ENCODE data around the gene HIF3A. TPM values are rescaled to one million over a fixed set of nuclear protein-coding genes. Genes with fewer than 3 reads are reported as not detected.
"Not testable (repeated sequence)": the region's sequence is repeated elsewhere in the genome, so short reads cannot be mapped to it uniquely, and the experiment has no call there.

HIF3A gene
- total RNA-seq, 2 experiments from 2014 or later, result not detected

- CTCF ChIA-PET; POLR2A ChIA-PET; H3K27me3 Mint-ChIP-seq (ENCODE audit: low read depth); H3K9me3 Mint-ChIP-seq (ENCODE audit: insufficient read depth); DNase-seq; H3K4me3 Mint-ChIP-seq; ATAC-seq; H3K4me1 Mint-ChIP-seq (ENCODE audit: low read depth); H3K27ac Mint-ChIP-seq; H3K36me3 Mint-ChIP-seq (ENCODE audit: low read depth): not testable (repeated sequence)
These were observed 17.0 kb downstream of the HIF3A start for GRCh38 chr19:46313540-46314469.

GRCh38 chr19:46317339-46317738 is 20.5 kb downstream of the HIF3A start:
- ChIA-PET POLR2A (no interaction called here), CTCF (no interaction called here)
- H3K36me3 Mint-ChIP-seq (ENCODE audit: low read depth), result no peaks in the 10 kb centered on the region
- no peaks in the 10 kb centered on the region for H3K9me3 Mint-ChIP-seq (ENCODE audit: insufficient read depth)
- H3K4me1 Mint-ChIP-seq (ENCODE audit: low read depth), result no peaks in the 10 kb centered on the region
- no peak overlapping the region for H3K4me3 Mint-ChIP-seq
- no peak overlapping the region for H3K27ac Mint-ChIP-seq
- ATAC-seq (no peak), DNase-seq (no peak)
- H3K27me3 Mint-ChIP-seq (ENCODE audit: low read depth), result no peaks in the 10 kb centered on the region

- DNase-seq (no peak), ATAC-seq (no peak)
- Mint-ChIP-seq H3K27ac (no peak overlapping the region), H3K4me3 (no peak overlapping the region), H3K9me3 (ENCODE audit: insufficient read depth) (no peaks in the 10 kb centered on the region), H3K36me3 (ENCODE audit: low read depth) (no peaks in the 10 kb centered on the region), H3K4me1 (ENCODE audit: low read depth) (no peaks in the 10 kb centered on the region), H3K27me3 (ENCODE audit: low read depth) (no peaks in the 10 kb centered on the region)
- CTCF ChIA-PET, result no interaction called here
- POLR2A ChIA-PET, result no interaction called here
These were observed 22.8 kb downstream of the HIF3A start for GRCh38 chr19:46319613-46320012.

GRCh38 chr19:46320559-46320958 is 23.7 kb downstream of the HIF3A start:
- ChIA-PET POLR2A (no interaction called here), CTCF (no interaction called here)
- Mint-ChIP-seq H3K4me1 (ENCODE audit: low read depth) (no peaks in the 10 kb centered on the region), H3K4me3 (no peak overlapping the region), H3K9me3 (ENCODE audit: insufficient read depth) (no peaks in the 10 kb centered on the region), H3K36me3 (ENCODE audit: low read depth) (no peaks in the 10 kb centered on the region), H3K27ac (no peak overlapping the region), H3K27me3 (ENCODE audit: low read depth) (no peaks in the 10 kb centered on the region)
- ATAC-seq (no peak), DNase-seq (no peak)

- Mint-ChIP-seq H3K27me3 (ENCODE audit: low read depth) (no peaks in the 10 kb centered on the region), H3K4me3 (no peak overlapping the region), H3K36me3 (ENCODE audit: low read depth) (no peaks in the 10 kb centered on the region), H3K9me3 (ENCODE audit: insufficient read depth) (peaks cover 6% of the 10 kb centered on the region), H3K27ac (no peak overlapping the region), H3K4me1 (ENCODE audit: low read depth) (no peaks in the 10 kb centered on the region)
- ATAC-seq (no peak), DNase-seq (no peak)
- CTCF ChIA-PET, result no interaction called here
- POLR2A ChIA-PET, result no interaction called here
These were observed 24.8 kb downstream of the HIF3A start for GRCh38 chr19:46321653-46322052.

- H3K9me3 Mint-ChIP-seq (ENCODE audit: insufficient read depth); ATAC-seq; H3K27ac Mint-ChIP-seq; H3K4me1 Mint-ChIP-seq (ENCODE audit: low read depth); CTCF ChIA-PET; POLR2A ChIA-PET; DNase-seq; H3K4me3 Mint-ChIP-seq; H3K27me3 Mint-ChIP-seq (ENCODE audit: low read depth); H3K36me3 Mint-ChIP-seq (ENCODE audit: low read depth): not testable (repeated sequence)
These were observed 26.4 kb downstream of the HIF3A start for GRCh38 chr19:46323227-46323626.

- H3K36me3 Mint-ChIP-seq (ENCODE audit: low read depth), result peaks cover 2% of the 10 kb centered on the region
- H3K27me3 Mint-ChIP-seq (ENCODE audit: low read depth), result no peaks in the 10 kb centered on the region
- H3K4me1 Mint-ChIP-seq (ENCODE audit: low read depth), result no peaks in the 10 kb centered on the region
- POLR2A ChIA-PET, result interaction anchor here (0.6 kb wide), 1 partner anchor 30 kb away, joined by 3 read pairs; no protein-coding TSS in a partner anchor
- H3K9me3 Mint-ChIP-seq (ENCODE audit: insufficient read depth), result peaks cover 6% of the 10 kb centered on the region
- no peak overlapping the region for H3K4me3 Mint-ChIP-seq
- ATAC-seq (no peak), DNase-seq (no peak)
- no peak overlapping the region for H3K27ac Mint-ChIP-seq
- CTCF ChIA-PET, result no interaction called here
These were observed 27.4 kb downstream of the HIF3A start for GRCh38 chr19:46324277-46324676.

GRCh38 chr19:46326608-46327007 is 29.8 kb downstream of the HIF3A start:
- CTCF ChIA-PET, result no interaction called here

GRCh38 chr19:46328079-46328478 is 31.2 kb downstream of the HIF3A start:
- Mint-ChIP-seq H3K36me3 (ENCODE audit: low read depth) (peaks cover 2% of the 10 kb centered on the region), H3K27ac (no peak overlapping the region), H3K27me3 (ENCODE audit: low read depth) (no peaks in the 10 kb centered on the region), H3K4me1 (ENCODE audit: low read depth) (no peaks in the 10 kb centered on the region), H3K4me3 (no peak overlapping the region), H3K9me3 (ENCODE audit: insufficient read depth) (peaks cover 6% of the 10 kb centered on the region)
- CTCF ChIA-PET, result no interaction called here
- ATAC-seq, result no peak
- no peak for DNase-seq
- POLR2A ChIA-PET, result no interaction called here

More at GRCh38 chr19:46326608-46327007, 29.8 kb downstream of the HIF3A start:
- Mint-ChIP-seq H3K27me3 (ENCODE audit: low read depth) (no peaks in the 10 kb centered on the region), H3K27ac (no peak overlapping the region), H3K4me1 (ENCODE audit: low read depth) (no peaks in the 10 kb centered on the region), H3K36me3 (ENCODE audit: low read depth) (peaks cover 2% of the 10 kb centered on the region), H3K9me3 (ENCODE audit: insufficient read depth) (peaks cover 6% of the 10 kb centered on the region), H3K4me3 (no peak overlapping the region)
- no peak for ATAC-seq
- DNase-seq, result no peak
- POLR2A ChIA-PET, result no interaction called here

GRCh38 chr19:46330319-46330918 is 33.6 kb downstream of the HIF3A start:
- Mint-ChIP-seq H3K4me1 (ENCODE audit: low read depth) (no peaks in the 10 kb centered on the region), H3K27me3 (ENCODE audit: low read depth) (no peaks in the 10 kb centered on the region), H3K27ac (no peak overlapping the region), H3K4me3 (no peak overlapping the region), H3K9me3 (ENCODE audit: insufficient read depth) (peaks cover 6% of the 10 kb centered on the region), H3K36me3 (ENCODE audit: low read depth) (peaks cover 2% of the 10 kb centered on the region)
- ATAC-seq (no peak), DNase-seq (no peak)
- ChIA-PET POLR2A (no interaction called here), CTCF (no interaction called here)

GRCh38 chr19:46337487-46337886 is 40.6 kb downstream of the HIF3A start:
- DNase-seq, result no peak
- Mint-ChIP-seq H3K27me3 (ENCODE audit: low read depth) (peaks cover 5% of the 10 kb centered on the region), H3K9me3 (ENCODE audit: insufficient read depth) (no peaks in the 10 kb centered on the region), H3K4me3 (no peak overlapping the region), H3K27ac (no peak overlapping the region), H3K36me3 (ENCODE audit: low read depth) (no peaks in the 10 kb centered on the region), H3K4me1 (ENCODE audit: low read depth) (no peaks in the 10 kb centered on the region)
- no peak for ATAC-seq
- CTCF ChIA-PET, result interaction anchor here (0.9 kb wide), 1 partner anchor 9 kb away, joined by 3 read pairs; the partner anchor contains the start of gene PPP5C
- POLR2A ChIA-PET, result no interaction called here

- ChIA-PET CTCF (no interaction called here), POLR2A (no interaction called here)
- H3K36me3 Mint-ChIP-seq (ENCODE audit: low read depth), result no peaks in the 10 kb centered on the region
- peaks cover 18% of the 10 kb centered on the region for H3K27me3 Mint-ChIP-seq (ENCODE audit: low read depth)
- no peak overlapping the region for H3K27ac Mint-ChIP-seq
- DNase-seq, result no peak
- H3K4me3 Mint-ChIP-seq, result no peak overlapping the region
- no peaks in the 10 kb centered on the region for H3K9me3 Mint-ChIP-seq (ENCODE audit: insufficient read depth)
- no peaks in the 10 kb centered on the region for H3K4me1 Mint-ChIP-seq (ENCODE audit: low read depth)
- no peak for ATAC-seq
These were observed 42.6 kb downstream of the HIF3A start for GRCh38 chr19:46339446-46339845.

Measured in activated CD8-positive, alpha-beta T cell treated with anti-CD3 and anti-CD28 coated beads, Interleukin-2, amount 10 ng/mL, durations not matched to agents 7 days and 5 days (primary cell).